GM23338 (cell line): ENCODE results near the gene RSPO1. TPM values are rescaled to one million over a fixed set of nuclear protein-coding genes. Genes with fewer than 3 reads are reported as not detected.

Source experiments
- ATAC-seq: fragments of 200-7000 bp; cut with Tn5 transposase; 3 replicates; pipeline ENCODE4 v1.9.1; 2020
- DNase-seq: peaks from one replicate; pipeline ENCODE4 v3.0.0-alpha.2; 2015; ENCODE audit warnings: low spot score
- H2AFZ ChIP-seq: fragments of 200-600 bp; sonication (generic); 2 replicates; pipeline ENCODE4 v1.8.0; 2016; ENCODE audit warnings: antibody characterized with exemption, mild to moderate bottlenecking, moderate library complexity
- H3F3A ChIP-seq: fragments of 200-600 bp; sonication (generic); replicated peaks from 2 replicates; pipeline ENCODE4 v1.8.0; 2017; ENCODE audit warnings: antibody characterized with exemption, mixed run types, low read depth
- H3K27ac ChIP-seq: fragments of 200-600 bp; sonication (generic); 2 replicates; pipeline ENCODE4 v1.6.1; 2016; ENCODE audit warnings: low read depth
- H3K27me3 ChIP-seq: fragments of 200-600 bp; sonication (generic); 2 replicates; pipeline ENCODE4 v1.8.0; 2016; ENCODE audit warnings: mild to moderate bottlenecking, mixed run types, moderate library complexity; ENCODE audit not compliant: insufficient read depth
- H3K36me3 ChIP-seq: fragments of 200-600 bp; sonication (generic); 2 replicates; pipeline ENCODE4 v1.8.0; 2016; ENCODE audit warnings: mild to moderate bottlenecking; ENCODE audit not compliant: insufficient read depth
- H3K4me1 ChIP-seq: fragments of 200-600 bp; sonication (generic); 2 replicates; pipeline ENCODE4 v1.8.0; 2016; ENCODE audit warnings: mild to moderate bottlenecking, moderate library complexity; ENCODE audit not compliant: insufficient read depth
- H3K4me2 ChIP-seq: fragments of 200-600 bp; sonication (generic); 2 replicates; pipeline ENCODE4 v1.7.1; 2017; ENCODE audit warnings: mixed run types
- H3K4me3 ChIP-seq: fragments of 200-600 bp; sonication (generic); 2 replicates; pipeline ENCODE4 v1.6.1; 2016; ENCODE audit warnings: mixed run types
- H3K79me2 ChIP-seq: fragments of 200-600 bp; sonication (generic); replicated peaks from 2 replicates; pipeline ENCODE4 v1.8.0; 2017; ENCODE audit warnings: mild to moderate bottlenecking; ENCODE audit not compliant: insufficient read depth
- H3K9me2 ChIP-seq: fragments of 200-600 bp; sonication (generic); 2 replicates; pipeline ENCODE4 v1.8.0; 2017; ENCODE audit not compliant: insufficient read depth
- H4K20me1 ChIP-seq: fragments of 200-600 bp; sonication (generic); replicated peaks from 2 replicates; pipeline ENCODE4 v1.8.0; 2017; ENCODE audit warnings: mild to moderate bottlenecking; ENCODE audit not compliant: insufficient read depth
- H3K27ac Mint-ChIP-seq: 2 replicates; pipeline ENCODE4 v1.8.0; 2020; ENCODE audit warnings: inconsistent platforms, mild to moderate bottlenecking, moderate library complexity, mixed read lengths
- H3K27me3 Mint-ChIP-seq: 3 replicates; pipeline ENCODE4 v1.8.0; 2022; ENCODE audit warnings: low read depth, mild to moderate bottlenecking, moderate library complexity, mixed read lengths, inconsistent platforms; ENCODE audit not compliant: insufficient read depth, poor library complexity
- H3K36me3 Mint-ChIP-seq: 3 replicates; pipeline ENCODE4 v1.8.0; 2021; ENCODE audit warnings: low read depth, mild to moderate bottlenecking, inconsistent platforms, moderate library complexity, mixed read lengths
- H3K4me1 Mint-ChIP-seq: 3 replicates; pipeline ENCODE4 v1.8.0; 2020; ENCODE audit warnings: mild to moderate bottlenecking, inconsistent platforms, mixed read lengths
- H3K4me3 Mint-ChIP-seq: 3 replicates; pipeline ENCODE4 v1.8.0; 2021; ENCODE audit warnings: moderate library complexity, mild to moderate bottlenecking, inconsistent platforms, mixed read lengths
- H3K9me3 Mint-ChIP-seq: 3 replicates; pipeline ENCODE4 v1.8.0; 2020; ENCODE audit warnings: moderate library complexity, mild to moderate bottlenecking, inconsistent platforms, mixed read lengths
- POLR2AphosphoS5 ChIP-seq: IDR thresholded peaks from 2 replicates; pipeline ENCODE4 v1.6.1; 2016; ENCODE audit warnings: antibody characterized with exemption, low read depth
- REST ChIP-seq: IDR thresholded peaks from one replicate; pipeline ENCODE4 v1.6.1; 2018; ENCODE audit warnings: antibody characterized with exemption; ENCODE audit not compliant: unreplicated experiment
- STAT1 ChIP-seq: IDR thresholded peaks from one replicate; pipeline ENCODE4 v1.6.1; 2016; ENCODE audit warnings: antibody characterized with exemption; ENCODE audit not compliant: unreplicated experiment
- ZNF331 ChIP-seq: fragments of 250-450 bp; sonication (Bioruptor Pico); IDR thresholded peaks from 2 replicates; pipeline ENCODE4 v1.5.0; 2020; ENCODE audit warnings: low read depth, mild to moderate bottlenecking, moderate library complexity
- polyA plus RNA-seq: library from polyadenylated mRNA; unstranded; fragments of >200 nt; fragmentation: Nextera tagmentation; extraction: Ambion mirVana; gene quantifications from 2 replicates; pipeline ENCODE4 v1.2.1, GENCODE V29; 2016
- total RNA-seq: library from RNA; depleted of rRNA; stranded (reverse); fragments of >200 nt; shearing (Covaris generic); gene quantifications from 2 replicates; pipeline ENCODE4 v1.2.3, GENCODE V29; 2014
- TF ChIP-seq, protein P1 (sequence below): IDR thresholded peaks from 2 replicates; pipeline ENCODE4 v1.6.1; 2016; ENCODE audit warnings: antibody characterized with exemption

RSPO1 gene
- total and polyA plus RNA-seq, 2 experiments from 2014 or later, result 0.11 TPM; not detected in 1

GRCh38 chr1:37609994-37610393 lies 24.7 kb downstream of the RSPO1 start (continued):
- TF ChIP-seq REST (no peak), ZNF331 (CRISPR knock-in tag) (no peak)
- TF ChIP-seq, protein P1, sequence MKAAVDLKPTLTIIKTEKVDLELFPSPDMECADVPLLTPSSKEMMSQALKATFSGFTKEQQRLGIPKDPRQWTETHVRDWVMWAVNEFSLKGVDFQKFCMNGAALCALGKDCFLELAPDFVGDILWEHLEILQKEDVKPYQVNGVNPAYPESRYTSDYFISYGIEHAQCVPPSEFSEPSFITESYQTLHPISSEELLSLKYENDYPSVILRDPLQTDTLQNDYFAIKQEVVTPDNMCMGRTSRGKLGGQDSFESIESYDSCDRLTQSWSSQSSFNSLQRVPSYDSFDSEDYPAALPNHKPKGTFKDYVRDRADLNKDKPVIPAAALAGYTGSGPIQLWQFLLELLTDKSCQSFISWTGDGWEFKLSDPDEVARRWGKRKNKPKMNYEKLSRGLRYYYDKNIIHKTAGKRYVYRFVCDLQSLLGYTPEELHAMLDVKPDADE, result no peak

GRCh38 chr1:37609002-37609401 lies 25.7 kb downstream of the RSPO1 start:
- Histone ChIP-seq H2AFZ (no peak overlapping the region), H3K9me2 (no peaks in the 10 kb centered on the region), H3F3A (no peaks in the 10 kb centered on the region), H3K4me3 (no peak overlapping the region), H3K79me2 (no peaks in the 10 kb centered on the region), H3K27me3 (peaks cover 28% of the 10 kb centered on the region; the same call in 1 of the 2 replicates), H3K4me2 (no peak overlapping the region), H3K4me1 (no peaks in the 10 kb centered on the region), H3K36me3 (no peaks in the 10 kb centered on the region), H4K20me1 (no peaks in the 10 kb centered on the region), H3K27ac (no peak overlapping the region)
- Mint-ChIP-seq H3K27me3 (peaks cover 6% of the 10 kb centered on the region), H3K9me3 (no peaks in the 10 kb centered on the region; the same call in 2 of the 3 replicates), H3K27ac (no peak overlapping the region), H3K36me3 (no peaks in the 10 kb centered on the region), H3K4me1 (no peaks in the 10 kb centered on the region), H3K4me3 (no peak overlapping the region)
- DNase-seq, result no peak
- TF ChIP-seq REST (no peak), STAT1 (no peak), POLR2AphosphoS5 (no peak)
- ATAC-seq, result no peak
